NOMO-1 treated with DMSO at 0.1 percent for 48 hours (cell line): ENCODE results near the gene PDZD2.
A peak's percentile ranks its signal among the peaks of the same experiment; 100 is the strongest.

Experiments
- DNase-seq: peaks from one replicate; lab custom pipeline; 2025; ENCODE audit not compliant: unreplicated experiment; lab: John Stamatoyannopoulos, UW

The PDZD2 gene

GRCh38 chr5:31811210-31811609, 172.3 kb downstream of the PDZD2 start:
- DNase-seq = peak; percentile 19

DNA sequence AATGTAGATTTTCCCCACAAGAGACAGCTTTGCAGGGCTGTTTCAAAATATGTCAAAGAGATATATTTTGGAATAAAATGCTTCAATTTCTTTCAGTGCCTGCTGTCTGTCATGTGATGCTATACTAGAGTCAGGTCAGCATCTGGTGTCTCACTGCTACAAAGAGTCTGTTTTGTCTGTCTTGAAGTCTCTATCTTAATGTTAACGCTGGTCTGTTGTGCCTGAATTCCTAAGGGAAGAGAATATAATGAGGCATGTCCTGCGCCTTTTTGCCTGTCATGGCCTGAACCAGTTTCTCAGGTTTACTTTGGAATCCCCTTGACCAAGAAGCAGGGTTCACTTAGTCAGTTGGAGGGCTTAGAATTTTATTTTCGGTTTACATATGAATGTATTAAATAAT, 176.4 kb downstream of the PDZD2 start:
- DNase-seq = no peak

DNA sequence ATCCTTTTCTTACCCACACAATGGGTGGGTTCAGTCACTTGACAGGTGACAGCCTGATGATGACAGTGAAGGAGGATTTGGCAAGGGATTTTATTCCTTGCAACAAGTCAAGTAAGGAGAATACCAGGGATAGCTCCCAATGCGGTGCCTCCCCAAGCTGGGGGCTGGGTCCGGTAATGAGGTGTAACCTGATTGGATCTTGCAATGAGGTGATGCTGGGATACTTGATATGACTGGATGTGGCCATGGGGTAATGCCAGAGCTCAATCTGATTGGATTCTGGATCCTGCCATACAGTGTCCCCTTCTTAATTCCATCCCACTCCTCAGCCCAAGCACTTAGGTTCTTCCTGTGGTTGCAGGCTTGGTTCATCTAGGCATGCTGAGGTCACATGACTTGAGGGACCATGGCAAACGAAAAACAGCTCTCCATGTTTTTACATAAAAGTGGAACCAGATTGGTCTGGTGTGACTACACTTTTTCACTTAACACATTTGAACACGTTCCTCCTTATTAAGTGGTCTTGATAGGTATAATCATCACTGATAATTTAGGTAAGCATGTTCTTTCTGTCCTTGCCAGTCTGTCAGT, 181.1 kb downstream of the PDZD2 start:
- DNase-seq = no peak

GRCh38 chr5:31823472-31823871, 184.5 kb downstream of the PDZD2 start:
- peak; percentile 50 for DNase-seq

DNA sequence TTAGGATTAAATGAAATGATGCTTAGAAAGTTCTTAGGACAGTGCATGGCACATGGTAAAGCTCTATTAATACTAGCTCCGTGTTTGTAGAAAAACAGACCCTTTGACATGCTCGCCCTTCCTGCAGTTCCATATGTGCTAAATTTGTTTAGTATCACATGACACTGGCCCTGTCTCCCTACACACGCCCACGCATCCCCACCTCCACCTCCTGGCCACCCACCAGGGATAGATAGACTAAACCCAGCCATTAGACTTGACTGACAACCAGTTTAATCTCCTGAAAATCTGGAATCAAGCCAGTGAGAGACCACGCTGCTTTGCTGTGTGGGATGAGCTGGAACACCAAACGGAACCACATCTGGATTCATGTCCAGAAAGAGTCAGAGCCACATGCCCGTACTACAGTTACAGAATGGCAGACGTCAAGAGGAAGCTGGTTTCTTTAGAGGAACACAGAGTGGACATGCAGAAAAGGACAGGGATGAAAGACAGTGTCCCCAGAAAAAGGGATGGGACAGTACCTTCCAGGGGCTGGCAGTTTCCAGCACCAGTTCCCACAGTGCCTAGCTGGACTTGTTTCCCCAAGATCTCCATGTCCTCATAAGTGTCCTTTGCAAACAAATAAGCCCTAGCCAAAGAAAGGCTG, 186.1 kb downstream of the PDZD2 start:
- DNase-seq = no peak

DNA sequence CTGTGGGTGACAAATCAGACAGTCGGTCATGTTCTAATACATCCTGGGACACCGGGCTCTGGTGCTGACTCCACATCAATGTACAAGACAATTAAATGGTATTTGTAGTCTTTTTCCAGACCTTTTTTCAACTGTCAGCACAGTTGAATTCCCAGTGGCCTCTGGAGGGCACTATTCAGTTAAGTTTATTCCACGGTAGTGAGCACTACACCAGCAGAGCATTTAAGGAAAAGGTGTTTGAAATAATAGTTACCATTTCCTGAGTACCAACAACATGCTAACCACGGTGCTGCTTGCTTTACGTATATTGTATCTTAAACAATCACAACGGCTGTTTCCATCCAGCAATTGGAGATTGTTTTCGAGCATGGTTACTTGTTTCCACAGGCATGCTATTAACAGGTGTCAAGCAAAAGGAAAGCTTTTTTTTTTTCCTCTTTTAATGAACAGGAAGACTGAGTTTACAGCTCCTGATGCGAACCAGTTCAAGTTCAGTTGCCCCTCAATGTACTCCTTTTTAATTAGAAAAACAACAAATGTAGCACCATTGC, 186.7 kb downstream of the PDZD2 start:
- peak; percentile 55 for DNase-seq

GRCh38 chr5:31827867-31828266, 188.9 kb downstream of the PDZD2 start:
- no peak for DNase-seq

GRCh38 chr5:31832966-31833365, 194.0 kb downstream of the PDZD2 start:
- no peak for DNase-seq

GRCh38 chr5:31833710-31834109, 194.8 kb downstream of the PDZD2 start:
- DNase-seq = no peak

DNA sequence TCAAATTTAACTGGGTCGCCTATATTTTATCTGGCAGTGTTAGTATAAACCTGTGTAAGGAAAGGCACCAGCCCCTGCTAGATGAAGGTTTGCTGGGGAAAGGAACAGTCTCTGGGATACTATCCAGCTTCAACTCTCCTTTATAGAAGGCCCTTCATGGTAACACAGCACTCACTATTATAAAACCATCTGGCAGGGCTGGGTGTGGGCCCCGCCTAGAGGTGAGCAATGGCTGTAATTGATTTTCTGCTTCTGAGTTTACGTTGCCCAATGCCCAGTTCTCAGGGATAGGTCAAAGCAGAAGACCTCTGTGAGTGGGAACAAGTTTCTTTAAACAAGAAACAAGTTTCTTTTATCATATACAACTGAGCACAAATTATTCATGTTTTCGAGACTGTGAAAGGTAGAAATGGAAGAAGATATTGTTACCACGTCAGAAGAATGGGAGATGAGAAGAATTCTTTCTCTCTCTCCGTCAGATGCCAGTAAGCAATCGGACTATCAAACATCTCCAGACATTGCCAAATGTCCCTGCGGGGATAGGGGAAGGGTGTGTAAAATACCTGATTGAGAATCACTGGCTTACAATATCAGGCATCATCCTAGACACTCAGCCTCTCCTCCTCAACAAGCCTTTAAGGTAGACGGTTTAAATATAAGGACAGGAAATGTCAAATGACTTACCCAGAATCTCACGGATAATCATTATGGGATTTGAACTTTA, 205.9 kb downstream of the PDZD2 start:
- no peak for DNase-seq

GRCh38 chr5:31845361-31845760, 206.4 kb downstream of the PDZD2 start:
- no peak for DNase-seq

DNA sequence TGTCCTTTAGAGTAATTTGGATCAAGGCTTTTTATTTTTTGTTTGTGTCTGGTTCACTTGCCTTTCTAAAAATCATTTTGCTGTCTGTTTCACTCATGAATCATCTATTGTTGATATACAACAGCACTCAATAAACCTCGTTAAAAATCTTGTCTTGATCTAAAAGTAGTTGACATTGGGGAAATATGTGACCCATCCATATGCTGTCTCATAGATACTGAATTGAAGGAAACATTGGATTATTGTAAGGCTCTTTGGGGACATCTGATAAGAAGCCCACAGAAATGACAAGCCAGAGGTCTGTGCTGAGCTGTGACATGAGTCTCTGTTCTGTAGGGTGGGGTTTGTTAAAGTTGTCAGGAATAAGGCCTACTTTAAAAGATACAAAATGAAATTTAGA, 208.0 kb downstream of the PDZD2 start:
- DNase-seq = no peak

DNA sequence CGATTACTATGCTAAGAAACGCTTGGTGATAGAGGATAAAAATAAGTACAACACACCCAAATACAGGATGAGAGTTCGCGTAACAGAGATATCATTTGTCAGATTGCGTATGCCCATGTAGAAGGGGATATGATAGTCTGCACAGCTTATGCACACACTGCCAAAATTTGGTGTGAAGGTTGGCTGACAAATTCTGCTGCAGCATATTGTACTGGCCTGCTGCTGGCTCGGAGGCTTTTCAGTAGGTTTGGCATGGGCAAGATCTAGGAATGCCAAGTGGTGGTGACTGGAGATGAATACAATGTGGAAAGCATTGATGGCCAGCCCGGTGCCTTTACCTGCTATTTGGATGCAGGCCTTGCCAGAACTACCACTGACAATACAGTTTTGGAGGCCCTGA, 208.4 kb downstream of the PDZD2 start:
- DNase-seq = no peak

- DNase-seq = no peak
These were observed 212.2 kb downstream of the PDZD2 start for GRCh38 chr5:31850981-31851689.

DNA sequence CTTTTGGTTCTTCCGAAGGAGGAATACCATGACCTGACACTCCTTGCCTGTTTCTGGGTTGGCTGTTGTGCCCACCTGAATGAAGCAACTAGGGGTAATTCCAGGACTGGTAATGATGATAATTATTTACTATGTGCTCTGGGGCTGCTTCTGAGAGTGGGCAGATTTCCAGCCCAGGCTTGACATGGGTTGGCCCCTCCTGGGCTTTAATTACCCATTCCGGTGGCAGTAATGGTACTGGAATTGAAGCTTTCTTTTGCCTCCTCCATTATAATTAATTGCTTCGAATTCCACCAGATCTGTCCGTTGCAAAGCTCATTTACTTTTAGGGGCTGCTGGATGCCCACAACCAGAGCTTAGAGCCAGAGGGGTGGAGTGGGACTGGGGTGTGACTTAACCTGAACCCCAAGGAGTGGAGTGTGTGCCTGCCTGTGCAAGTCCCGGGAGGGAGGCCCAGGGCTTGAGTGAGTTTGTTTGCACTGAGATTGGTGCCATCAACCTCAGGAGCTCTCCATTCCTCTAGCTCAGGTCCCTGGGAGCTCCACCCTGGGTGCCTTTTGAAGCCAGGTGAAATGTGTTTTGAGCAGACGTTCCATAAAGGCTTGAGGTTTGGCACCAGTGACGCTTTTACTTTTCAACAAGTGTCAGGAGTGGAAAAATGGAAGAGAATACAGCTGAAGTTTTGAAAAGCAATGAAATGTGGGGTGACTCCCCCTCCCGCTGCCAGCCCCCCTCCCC, 214.6 kb downstream of the PDZD2 start:
- DNase-seq = no peak

DNA sequence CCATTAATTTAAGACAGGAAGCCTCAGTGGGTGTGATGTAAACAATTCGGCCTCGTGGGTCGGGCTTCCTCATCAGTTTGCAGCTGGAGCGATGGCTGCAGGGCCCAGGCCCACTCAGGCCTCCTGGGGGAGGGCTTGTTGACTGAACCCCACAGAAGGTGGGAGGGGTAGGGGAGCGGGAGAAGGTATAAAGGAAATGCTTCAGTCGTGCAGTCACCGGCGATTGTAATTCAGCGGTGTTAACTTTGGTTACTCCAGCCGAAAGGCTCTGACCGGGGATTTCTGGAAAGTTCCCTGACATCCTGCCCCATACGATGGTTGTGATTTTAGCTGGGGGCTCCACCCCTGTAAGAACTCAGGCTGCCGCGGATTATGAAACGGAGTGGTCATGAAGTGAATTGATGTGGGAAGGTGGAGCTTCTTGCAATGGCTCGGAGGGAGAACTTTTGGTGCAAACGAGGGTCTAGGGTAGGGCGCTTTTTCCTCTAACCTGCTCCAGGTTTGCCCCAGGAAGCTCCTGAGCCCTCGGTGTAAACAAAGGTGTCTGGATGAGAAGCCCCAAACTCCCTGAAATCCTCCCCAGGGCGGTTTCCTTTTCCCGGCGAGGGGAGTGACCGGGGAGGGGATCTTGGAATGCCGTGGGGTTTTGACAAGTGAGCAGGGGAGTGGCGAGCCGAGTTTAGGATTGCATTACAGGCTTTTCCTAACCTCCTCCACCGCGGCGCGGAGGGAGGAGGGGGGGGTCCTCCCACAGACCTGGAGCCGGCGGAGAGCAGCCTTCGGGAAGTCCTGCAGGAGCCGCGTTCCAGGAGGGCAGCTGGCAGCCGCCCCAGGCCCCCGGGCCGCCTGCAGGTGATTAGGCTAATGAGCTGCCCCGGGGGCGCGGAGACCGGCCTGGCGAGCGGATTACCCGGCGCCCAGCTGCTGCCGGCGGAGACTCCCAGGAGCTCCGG, 215.5 kb downstream of the PDZD2 start:
- no peak for DNase-seq

- DNase-seq = no peak
These were observed 216.5 kb downstream of the PDZD2 start for GRCh38 chr5:31855134-31856040.

- DNase-seq = no peak
These were observed 220.2 kb downstream of the PDZD2 start for GRCh38 chr5:31859096-31859495.

- DNase-seq = no peak
These were observed 221.3 kb downstream of the PDZD2 start for GRCh38 chr5:31860278-31860677.
